Epithelial cell of proximal tubule (primary cell): Measurements from ENCODE around the gene ZNF334. TPM values are rescaled to one million over a fixed set of nuclear protein-coding genes. Genes with fewer than 3 reads are reported as not detected.

Experiments used
- DNase-seq: peaks from one replicate; pipeline ENCODE4 v3.0.0-alpha.2; 2011; ENCODE audit warnings: low read depth
- H3K4me3 ChIP-seq: 2 replicates; pipeline ENCODE4 v1.5.1; 2011; ENCODE audit warnings: low read depth, mild to moderate bottlenecking, low read length
- CTCF ChIP-seq: conservative IDR thresholded peaks from 2 replicates; pipeline ENCODE4 v1.5.1; 2012; ENCODE audit warnings: low read depth, mild to moderate bottlenecking, low read length
- total RNA-seq: library from RNA; depleted of rRNA; stranded (reverse); fragments of >200 nt; gene quantifications from 2 replicates; pipeline ENCODE4 v1.2.3, GENCODE V29; 2015

Gene ZNF334
- total RNA-seq, 1 donor from 2014 or later: 2.2 TPM

GRCh38 chr20:46550461-46550860 is 37.1 kb upstream of the ZNF334 start, which contains the start of gene OCSTAMP:
OCSTAMP (minus strand) TSS chr20:46550654; CDS start chr20:46550560, 94 bp downstream.
- H3K4me3 ChIP-seq: no peak within 1 kb of the TSS
- DNase-seq: no peak
- TF ChIP-seq CTCF: no peak

GRCh38 chr20:46549188-46549972 is 36.0 kb upstream of the ZNF334 start:
- DNase-seq: no peak
- TF ChIP-seq CTCF: no peak
- no peak overlapping the region for H3K4me3 ChIP-seq

GRCh38 chr20:46548688-46549087 is 35.3 kb upstream of the ZNF334 start:
- DNase-seq: no peak
- no peak overlapping the region for H3K4me3 ChIP-seq
- TF ChIP-seq CTCF: no peak

GRCh38 chr20:46547995-46548394 is 34.6 kb upstream of the ZNF334 start:
- no peak for TF ChIP-seq CTCF
- no peak overlapping the region for H3K4me3 ChIP-seq
- DNase-seq: no peak

GRCh38 chr20:46546936-46547335 is 33.6 kb upstream of the ZNF334 start:
- no peak for TF ChIP-seq CTCF
- no peak overlapping the region for H3K4me3 ChIP-seq
- no peak for DNase-seq

GRCh38 chr20:46546298-46546697 is 32.9 kb upstream of the ZNF334 start:
- no peak for TF ChIP-seq CTCF
- DNase-seq: no peak
- H3K4me3 ChIP-seq: no peak overlapping the region

GRCh38 chr20:46545827-46546138 is 32.4 kb upstream of the ZNF334 start:
- H3K4me3 ChIP-seq: no peak overlapping the region
- no peak for DNase-seq
- no peak for TF ChIP-seq CTCF
